Loucy (cell line): ENCODE data around the gene DNAH14.

ENCODE experiments used
- H2AFZ ChIP-seq: fragments of 200-600 bp; sonication (generic); 2 replicates; pipeline ENCODE4 v1.6.0; 2016; ENCODE audit warnings: antibody characterized with exemption, mild to moderate bottlenecking, low read length, moderate library complexity
- H3F3A ChIP-seq: fragments of 200-600 bp; 2 replicates; pipeline ENCODE4 v1.6.0; 2016; ENCODE audit warnings: antibody characterized with exemption, low read depth, mild to moderate bottlenecking
- H3K27me3 ChIP-seq: fragments of 200-600 bp; sonication (generic); 2 replicates; pipeline ENCODE4 v1.6.1; 2014; ENCODE audit warnings: low read length, mild to moderate bottlenecking; ENCODE audit not compliant: insufficient read depth, poor library complexity, severe bottlenecking
- H3K36me3 ChIP-seq: fragments of 200-600 bp; sonication (generic); 2 replicates; pipeline ENCODE4 v1.6.1; 2016; ENCODE audit warnings: low read length; ENCODE audit not compliant: insufficient read depth
- H3K4me1 ChIP-seq: fragments of 200-600 bp; sonication (generic); 2 replicates; pipeline ENCODE4 v1.5.1; 2014; ENCODE audit warnings: low read length, mild to moderate bottlenecking; ENCODE audit not compliant: insufficient read depth, poor library complexity, severe bottlenecking
- H3K4me2 ChIP-seq: fragments of 200-600 bp; sonication (generic); 2 replicates; pipeline ENCODE4 v1.6.0; 2014; ENCODE audit warnings: antibody characterized with exemption, low read length, low read depth, mild to moderate bottlenecking; ENCODE audit not compliant: poor library complexity, severe bottlenecking
- H3K4me3 ChIP-seq: fragments of 200-600 bp; sonication (generic); 2 replicates; pipeline ENCODE4 v1.5.1; 2014; ENCODE audit warnings: low read length, mild to moderate bottlenecking, mixed read lengths; ENCODE audit not compliant: poor library complexity, severe bottlenecking
- H3K79me2 ChIP-seq: fragments of 200-600 bp; sonication (generic); 2 replicates; pipeline ENCODE4 v1.6.1; 2014; ENCODE audit warnings: low read length; ENCODE audit not compliant: insufficient read depth
- H3K9ac ChIP-seq: fragments of 200-600 bp; sonication (generic); 2 replicates; pipeline ENCODE4 v1.6.0; 2014; ENCODE audit warnings: mild to moderate bottlenecking, low read depth, low read length, moderate library complexity; ENCODE audit not compliant: poor library complexity, severe bottlenecking
- H3K9me2 ChIP-seq: fragments of 200-600 bp; sonication (generic); replicated peaks from 2 replicates; pipeline ENCODE4 v1.6.1; 2016; ENCODE audit warnings: low read depth, low read length, mixed read lengths
- H3K9me3 ChIP-seq: fragments of 200-600 bp; sonication (generic); 2 replicates; pipeline ENCODE4 v1.6.1; 2014; ENCODE audit warnings: mild to moderate bottlenecking, antibody characterized with exemption, low read length, low read depth; ENCODE audit not compliant: insufficient read depth
- H4K20me1 ChIP-seq: fragments of 200-600 bp; sonication (generic); 2 replicates; pipeline ENCODE4 v1.6.0; 2014; ENCODE audit warnings: antibody characterized with exemption, low read length, mild to moderate bottlenecking; ENCODE audit not compliant: insufficient read depth, poor library complexity, severe bottlenecking
- CTCF ChIP-seq: fragments of 200-600 bp; sonication (generic); conservative IDR thresholded peaks from 2 replicates; pipeline ENCODE4 v1.5.1; 2014; ENCODE audit warnings: mild to moderate bottlenecking, antibody characterized with exemption, low read length
- EZH2phosphoT487 ChIP-seq: fragments of 200-600 bp; IDR thresholded peaks from 2 replicates; pipeline ENCODE4 v1.6.1; 2018; ENCODE audit warnings: antibody characterized with exemption, mild to moderate bottlenecking, moderate library complexity, borderline replicate concordance

The DNAH14 gene

DNA sequence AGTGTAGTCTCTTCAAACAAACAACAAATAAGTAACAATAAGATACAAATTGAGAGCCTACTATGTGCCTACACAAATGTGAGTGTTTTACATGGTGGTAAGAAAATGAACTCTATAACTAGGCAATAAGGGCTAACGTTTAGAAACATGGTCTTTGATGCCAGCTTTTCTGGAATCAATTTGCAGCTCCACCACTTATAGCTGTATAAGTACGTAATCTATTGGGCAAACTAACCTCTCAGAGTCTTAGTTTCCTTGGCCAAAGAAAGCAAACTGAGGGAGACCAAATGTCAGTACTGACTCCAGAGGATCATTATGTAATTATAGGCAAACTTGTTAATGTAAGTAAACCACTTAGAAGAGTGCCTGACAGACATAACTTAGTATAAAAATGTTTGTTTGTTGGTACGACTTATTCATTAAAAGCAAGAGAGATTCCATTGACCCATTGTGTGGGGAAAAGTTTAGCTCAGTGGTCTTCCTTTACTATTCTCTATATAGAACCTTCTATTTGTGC, 438.6 kb downstream of the DNAH14 start:
- Histone ChIP-seq H3K9me3 (no peaks in the 10 kb centered on the region), H4K20me1 (no peaks in the 10 kb centered on the region), H3F3A (no peaks in the 10 kb centered on the region), H3K4me3 (no peak overlapping the region), H3K79me2 (no peaks in the 10 kb centered on the region), H3K4me1 (no peaks in the 10 kb centered on the region), H3K27me3 (no peaks in the 10 kb centered on the region), H3K36me3 (no peaks in the 10 kb centered on the region), H3K9ac (no peak overlapping the region), H2AFZ (no peak overlapping the region), H3K4me2 (no peak overlapping the region), H3K9me2 (no peaks in the 10 kb centered on the region)
- TF ChIP-seq EZH2phosphoT487 (no peak), CTCF (no peak)

GRCh38 chr1:225371366-225372010, 442.0 kb downstream of the DNAH14 start:
- Histone ChIP-seq H3K27me3 (no peaks in the 10 kb centered on the region), H3K9ac (no peak overlapping the region), H3K9me3 (no peaks in the 10 kb centered on the region), H3K4me3 (no peak overlapping the region), H3K79me2 (no peaks in the 10 kb centered on the region), H2AFZ (no peak overlapping the region), H3K36me3 (no peaks in the 10 kb centered on the region), H4K20me1 (no peaks in the 10 kb centered on the region), H3K4me2 (no peak overlapping the region), H3K9me2 (no peaks in the 10 kb centered on the region), H3F3A (no peaks in the 10 kb centered on the region), H3K4me1 (no peaks in the 10 kb centered on the region)
- no peak for TF ChIP-seq CTCF
- TF ChIP-seq EZH2phosphoT487, result no peak

DNA sequence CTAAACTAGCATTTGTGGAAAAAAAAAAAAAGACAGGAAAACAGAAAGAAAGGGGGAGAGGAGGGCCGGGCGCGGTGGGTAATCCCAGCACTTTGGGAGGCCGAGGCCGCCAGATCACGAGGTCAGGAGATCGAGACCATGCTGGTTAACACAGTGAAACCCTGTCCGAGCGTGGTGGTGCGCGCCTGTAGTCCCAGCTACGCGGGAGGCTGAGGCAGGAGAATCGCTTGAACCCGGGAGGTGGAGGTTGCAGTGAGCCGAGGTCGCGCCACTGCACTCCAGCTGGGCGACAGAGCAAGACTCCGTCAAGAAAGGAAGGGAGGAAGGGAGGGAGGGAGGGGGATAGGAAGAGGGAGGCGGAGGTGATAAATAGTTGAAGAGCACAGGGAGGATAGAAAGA, 443.7 kb downstream of the DNAH14 start:
- no peaks in the 10 kb centered on the region for H3K79me2 ChIP-seq
- no peaks in the 10 kb centered on the region for H3K9me3 ChIP-seq
- no peak overlapping the region for H3K9ac ChIP-seq
- no peak overlapping the region for H3K4me2 ChIP-seq
- TF ChIP-seq EZH2phosphoT487 (no peak), CTCF (no peak)
- no peak overlapping the region for H3K4me3 ChIP-seq
- H3K27me3 ChIP-seq, result no peaks in the 10 kb centered on the region
- H3K36me3 ChIP-seq, result no peaks in the 10 kb centered on the region
- no peaks in the 10 kb centered on the region for H4K20me1 ChIP-seq
- H3K4me1 ChIP-seq, result no peaks in the 10 kb centered on the region
- H3F3A ChIP-seq, result no peaks in the 10 kb centered on the region
- H2AFZ ChIP-seq, result no peak overlapping the region
- no peaks in the 10 kb centered on the region for H3K9me2 ChIP-seq
